Erythroblast (primary cell): ENCODE data around the gene ZNF302.
"Not testable (repeated sequence)": the region's sequence is repeated elsewhere in the genome, so short reads cannot be mapped to it uniquely, and the experiment has no call there.

Experiments used
- DNase-seq, 2 experiments: peaks; one replicate each; lab custom pipeline; 2025; lab: John Stamatoyannopoulos, UW
- GATA1 ChIP-seq: IDR thresholded peaks from 2 replicates; pipeline ENCODE4 v1.6.1; 2011; ENCODE audit warnings: low read depth, mild to moderate bottlenecking, control low read depth, low read length, moderate library complexity
- POLR2A ChIP-seq: IDR thresholded peaks from 2 replicates; pipeline ENCODE4 v1.6.1; 2011; ENCODE audit warnings: mild to moderate bottlenecking, low read length

Gene ZNF302

GRCh38 chr19:34677386-34678084, at the start of gene ZNF302:
TSS of gene ZNF302 (plus strand) at chr19:34677678. CDS start at chr19:34678805, 1,127 bp downstream.
- DNase-seq = peak; percentile 98
- no peak for TF ChIP-seq GATA1
- peak; percentile 83 for TF ChIP-seq POLR2A

- DNase-seq = no peak
- TF ChIP-seq POLR2A = no peak
- TF ChIP-seq GATA1 = no peak
Measured at GRCh38 chr19:34633802-34634201, 43.7 kb upstream of the ZNF302 start.

DNA sequence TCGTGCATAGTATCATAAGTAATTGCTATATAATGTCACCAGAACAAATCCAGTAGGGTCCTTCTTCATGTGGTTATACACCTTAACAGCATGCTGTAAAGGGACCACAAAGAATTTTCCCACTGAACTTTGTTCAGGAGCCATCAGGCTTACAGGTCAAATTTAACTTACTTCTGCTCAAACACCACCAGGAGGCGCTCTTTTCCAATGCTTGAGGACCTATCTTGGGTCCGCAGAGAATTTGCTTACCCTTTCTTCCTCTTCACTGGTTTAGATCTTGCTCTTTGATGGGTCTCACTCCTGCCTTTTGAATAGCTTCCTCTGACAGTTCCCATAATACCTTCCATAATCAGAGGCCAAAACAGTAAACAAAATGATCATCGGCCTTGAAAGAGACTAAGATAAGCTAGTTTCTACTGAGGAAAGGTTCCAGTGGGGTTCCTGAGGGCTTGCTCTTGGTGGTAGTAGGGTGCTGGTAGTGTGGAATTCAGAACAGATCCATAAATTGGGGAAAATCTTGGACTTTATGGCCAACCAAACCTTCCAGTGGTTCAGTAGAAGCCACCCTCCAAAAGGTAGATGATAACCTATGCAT, 37.9 kb upstream of the ZNF302 start:
- peak; percentile 74 to 85 for DNase-seq
- no peak for TF ChIP-seq POLR2A
- no peak for TF ChIP-seq GATA1

GRCh38 chr19:34642241-34642640, 35.2 kb upstream of the ZNF302 start:
- TF ChIP-seq GATA1 = no peak
- TF ChIP-seq POLR2A = no peak
- DNase-seq = no peak

GRCh38 chr19:34644991-34645461, 32.5 kb upstream of the ZNF302 start:
- TF ChIP-seq GATA1 (no peak), POLR2A (no peak)
- DNase-seq = no peak

DNA sequence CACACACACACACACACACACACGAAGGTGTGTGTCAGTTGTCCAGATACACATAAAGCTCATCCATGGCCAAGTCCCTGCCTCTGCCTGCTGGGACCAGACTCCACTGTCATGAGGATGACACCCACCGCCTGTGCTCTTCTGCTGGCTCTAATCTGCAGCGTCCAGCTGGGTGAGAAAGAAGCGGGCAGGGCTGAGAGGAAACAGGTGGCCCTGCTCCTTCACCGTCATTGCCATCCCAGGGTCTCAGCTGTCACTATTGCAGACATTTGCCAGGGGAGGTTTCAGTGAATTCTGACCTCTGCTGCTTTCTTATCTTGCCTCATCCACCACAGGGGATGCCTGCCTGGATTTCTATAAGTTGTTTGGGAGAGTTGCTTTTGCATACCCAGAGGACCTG, 31.9 kb upstream of the ZNF302 start:
- DNase-seq = no peak
- TF ChIP-seq POLR2A (no peak), GATA1 (no peak)

DNA sequence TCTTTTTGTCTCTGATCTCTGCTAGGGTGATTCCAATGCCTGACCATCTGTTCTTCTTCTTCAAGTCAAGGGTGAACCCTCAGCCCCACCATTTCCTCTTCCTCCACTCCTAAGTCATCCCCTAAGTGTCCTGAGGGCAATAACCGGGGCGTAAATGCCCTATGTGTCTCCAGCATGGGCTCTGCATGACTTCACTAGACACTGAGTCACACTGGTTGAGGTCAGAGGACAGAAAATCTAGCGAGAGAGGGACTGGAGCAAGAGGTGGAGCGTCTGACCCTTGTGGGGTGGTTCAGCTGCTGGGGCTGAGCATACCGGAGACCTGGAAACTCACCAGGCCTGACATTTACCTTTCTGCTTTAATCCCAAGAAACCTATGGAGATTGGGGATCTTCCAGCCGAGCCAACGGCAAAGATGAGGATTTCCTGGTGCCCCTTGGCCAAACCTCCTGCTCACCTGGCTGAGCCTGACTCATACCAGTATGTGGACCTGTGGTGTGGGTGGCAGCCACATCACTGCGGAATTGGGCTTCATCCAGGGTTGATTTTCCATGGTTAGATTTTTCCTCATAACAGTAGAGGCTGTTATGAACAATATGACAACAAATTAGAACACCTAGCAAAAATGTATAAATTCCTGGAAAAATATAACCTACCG, 27.5 kb upstream of the ZNF302 start:
- DNase-seq = no peak
- TF ChIP-seq POLR2A = no peak

GRCh38 chr19:34651747-34652146, 25.7 kb upstream of the ZNF302 start:
- no peak for DNase-seq
- TF ChIP-seq POLR2A = no peak
- no peak for TF ChIP-seq GATA1

GRCh38 chr19:34654796-34655195, 22.7 kb upstream of the ZNF302 start:
- TF ChIP-seq GATA1 = no peak
- no peak for TF ChIP-seq POLR2A
- DNase-seq = no peak

DNA sequence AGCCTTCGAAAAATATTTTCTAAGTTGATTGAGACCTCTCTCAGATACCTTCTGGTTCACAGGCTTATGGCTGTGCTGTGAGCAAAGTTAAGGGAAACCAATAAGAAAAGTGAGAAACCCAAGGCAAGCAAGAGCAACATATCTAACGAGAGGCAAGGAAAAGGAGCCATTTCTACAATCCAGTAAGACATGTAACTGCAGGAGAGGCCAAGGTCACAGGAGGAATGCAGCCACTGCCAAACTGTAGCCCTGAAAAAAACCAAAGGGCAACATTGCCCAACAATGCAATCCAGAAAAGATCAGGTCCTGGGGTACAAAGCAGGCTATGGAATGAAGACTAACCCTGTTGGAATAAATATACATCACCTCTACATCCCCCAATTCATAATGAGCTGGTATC, 21.8 kb upstream of the ZNF302 start:
- TF ChIP-seq GATA1 (no peak), POLR2A (no peak)
- DNase-seq = no peak

DNA sequence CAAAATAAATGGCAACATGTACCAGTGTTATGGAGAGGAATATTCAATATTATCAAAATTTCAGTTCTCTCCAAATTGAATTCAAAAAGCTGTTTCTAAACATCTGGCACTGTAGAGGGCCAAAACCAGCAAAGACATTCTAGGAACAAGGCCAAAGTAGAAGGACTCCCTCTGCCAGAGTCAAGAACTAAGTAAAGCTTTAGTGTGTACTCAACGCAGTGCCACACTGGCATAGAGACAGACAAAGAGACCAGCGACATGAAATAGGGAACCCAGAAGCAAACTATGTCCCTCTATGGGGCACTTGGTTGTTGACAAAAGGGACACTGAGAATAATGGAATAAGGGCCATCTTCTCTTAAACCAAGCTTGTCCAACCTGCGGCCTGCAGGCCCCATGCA, 16.1 kb upstream of the ZNF302 start:
- no peak for TF ChIP-seq GATA1
- TF ChIP-seq POLR2A = no peak
- DNase-seq = no peak

- TF ChIP-seq POLR2A = no peak
- TF ChIP-seq GATA1 = no peak
- DNase-seq = peak; percentile 27 to 29
Measured at GRCh38 chr19:34662919-34663318, 14.6 kb upstream of the ZNF302 start.

DNA sequence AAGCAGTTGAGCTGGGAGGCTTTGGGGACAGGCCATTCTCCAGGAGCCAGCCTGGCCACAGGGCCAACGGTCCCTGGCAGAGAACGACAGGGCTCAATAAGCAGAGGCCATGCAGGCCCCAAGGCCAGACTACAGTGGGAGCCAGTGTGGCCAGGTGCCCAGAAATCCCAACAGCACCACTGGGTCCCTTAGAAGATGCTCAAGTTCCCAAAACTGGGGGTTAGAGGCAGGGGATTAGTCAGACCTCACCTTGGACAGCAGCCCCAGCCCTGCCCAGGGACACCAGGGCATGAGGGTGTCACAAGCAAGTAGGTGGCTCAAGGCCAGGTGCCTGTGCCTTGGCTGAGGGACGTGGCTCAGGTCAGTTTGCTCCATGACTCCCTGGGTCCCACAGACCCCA, 13.3 kb upstream of the ZNF302 start:
- TF ChIP-seq POLR2A (no peak), GATA1 (no peak)
- DNase-seq = no peak

- no peak for DNase-seq
- TF ChIP-seq GATA1 = no peak
- TF ChIP-seq POLR2A = no peak
Measured at GRCh38 chr19:34664870-34665269, 12.6 kb upstream of the ZNF302 start.

DNA sequence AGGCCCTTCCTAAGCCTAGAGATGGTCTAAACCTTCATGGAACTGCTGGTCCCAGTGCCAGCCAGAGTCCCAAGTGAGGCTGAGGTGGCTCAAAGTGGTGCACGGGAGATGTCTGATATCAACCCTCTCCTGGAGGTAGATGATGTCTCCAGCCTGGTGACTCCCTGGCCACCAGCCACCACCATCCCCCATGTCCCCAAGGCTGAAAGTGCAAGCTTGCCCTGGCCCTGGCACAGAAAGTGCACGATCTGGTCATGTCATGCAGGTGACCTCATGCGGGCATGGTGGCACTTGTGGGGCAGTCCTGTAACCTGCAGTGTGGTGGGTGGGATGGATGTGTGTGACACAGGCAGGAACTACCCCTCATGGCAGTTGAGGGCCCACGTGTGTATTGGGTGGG, 12.2 kb upstream of the ZNF302 start:
- not testable (repeated sequence) for DNase-seq
